Prostate gland (tissue), 2 donors: ENCODE results near the gene LEKR1.

Experiments
- CTCF ChIP-seq, 4 experiments: fragments of 200-600 bp in 2 of 4; fragments of 450-650 bp in 2 of 4; sonication (generic) in 2 of 4; IDR thresholded peaks; 1 replicate in 3 of 4; 2 replicates in 1 of 4; pipeline ENCODE4 v1.5.1; 2016 to 2019; ENCODE audit warnings: antibody characterized with exemption in 4 of 4, mild to moderate bottlenecking in 2 of 4, moderate library complexity in 2 of 4
- POLR2A ChIP-seq: fragments of 450-650 bp; IDR thresholded peaks from one replicate; pipeline ENCODE4 v1.6.1; 2016; ENCODE audit warnings: antibody characterized with exemption, mild to moderate bottlenecking

DNA sequence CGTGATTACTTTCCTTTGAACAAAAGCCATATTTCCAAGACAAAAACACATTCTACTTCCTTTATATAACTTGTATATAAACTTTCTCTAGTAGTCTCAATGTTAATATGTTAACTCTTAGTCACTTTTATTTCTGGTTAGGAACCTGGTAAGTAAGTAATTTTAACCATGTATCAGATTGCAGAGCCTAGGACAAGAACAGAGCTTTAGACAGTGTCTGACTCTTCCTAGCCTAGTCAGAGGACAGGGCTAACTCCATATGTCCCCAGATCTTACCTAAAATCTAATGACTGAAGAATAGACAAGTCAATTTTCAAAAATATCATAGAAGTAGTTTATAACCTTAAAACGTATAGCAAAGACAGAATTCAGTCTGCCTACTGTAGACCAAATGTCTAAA, 8.3 kb downstream of the LEKR1 start:
- no peak for TF ChIP-seq CTCF (IDR thresholded peaks at IDR 0.05)
- TF ChIP-seq POLR2A: no peak
